GM21737 (cell line): ENCODE results near the gene LITAFD.

Source experiments
- ATAC-seq: cut with Tn5 transposase; IDR thresholded peaks from one replicate; pipeline ENCODE4 v1.9.1; 2021; ENCODE audit warnings: mild to moderate bottlenecking, moderate library complexity; ENCODE audit not compliant: unreplicated experiment

Gene LITAFD

DNA sequence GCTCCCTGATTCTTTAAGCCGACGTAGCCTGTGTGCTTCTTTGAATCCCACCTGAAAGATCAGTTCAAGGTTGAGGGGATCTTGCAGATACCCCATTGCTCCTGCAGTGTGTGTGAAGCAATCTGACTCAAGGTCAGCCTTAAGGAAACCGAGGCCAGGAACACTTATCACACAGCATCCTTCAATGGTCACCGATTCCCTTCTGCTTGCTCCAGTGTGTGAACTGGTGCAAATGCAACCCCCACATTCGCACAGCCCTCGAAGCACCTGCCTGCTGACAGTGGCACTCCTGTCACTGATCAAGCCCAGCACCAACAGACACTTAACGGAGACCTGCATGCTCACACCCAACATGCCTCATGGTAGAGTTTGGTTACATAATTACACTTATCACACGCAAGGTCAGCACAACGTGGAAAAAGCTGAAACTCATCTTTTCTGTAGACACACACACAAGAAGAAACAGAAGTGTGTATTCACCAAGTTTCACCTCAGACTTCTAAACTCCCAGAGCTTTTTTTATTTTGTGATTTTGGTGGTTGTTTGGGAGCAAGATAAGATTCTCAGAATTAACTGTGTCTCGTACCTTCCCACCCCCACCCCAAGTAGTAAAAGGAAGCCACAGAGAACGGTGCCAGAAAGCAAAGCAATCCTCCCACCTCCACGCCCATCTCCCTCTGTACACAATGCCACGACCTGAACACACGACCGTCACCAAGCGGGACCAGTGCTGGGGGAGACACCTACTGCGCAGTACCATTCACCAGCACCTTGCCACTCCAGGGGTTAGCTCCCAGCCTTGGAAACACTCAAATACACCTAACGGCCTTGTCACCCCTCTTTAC is 37.2 kb downstream of the LITAFD start:
- ATAC-seq: no peak

DNA sequence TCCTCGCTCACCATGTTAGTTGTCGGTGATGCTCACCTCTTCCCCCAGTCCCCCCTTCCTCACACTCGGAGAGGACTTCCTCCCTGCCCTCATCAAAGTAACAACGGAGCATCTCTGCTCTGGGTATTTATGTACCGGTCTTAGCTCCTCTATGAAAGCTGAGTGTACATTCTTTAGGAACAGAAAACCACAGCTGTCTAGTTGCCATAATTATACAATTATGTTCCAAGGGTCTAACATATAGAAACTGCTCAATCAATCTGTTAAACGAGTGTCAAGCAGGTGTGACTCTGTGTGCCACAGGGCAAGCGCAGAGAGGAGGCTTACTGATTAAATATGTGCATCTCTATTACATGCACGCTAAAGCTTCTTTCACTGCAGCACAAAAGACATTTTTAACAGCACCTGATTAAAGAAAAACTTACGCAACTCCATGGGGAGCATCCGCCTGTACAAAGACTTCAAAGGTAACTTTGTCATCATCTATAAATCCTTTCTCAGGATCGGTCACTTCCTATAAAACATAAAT is 37.8 kb downstream of the LITAFD start:
- ATAC-seq: no peak

- ATAC-seq: no peak
These were observed 38.6 kb downstream of the LITAFD start for GRCh38 chr16:8920645-8921346.

DNA sequence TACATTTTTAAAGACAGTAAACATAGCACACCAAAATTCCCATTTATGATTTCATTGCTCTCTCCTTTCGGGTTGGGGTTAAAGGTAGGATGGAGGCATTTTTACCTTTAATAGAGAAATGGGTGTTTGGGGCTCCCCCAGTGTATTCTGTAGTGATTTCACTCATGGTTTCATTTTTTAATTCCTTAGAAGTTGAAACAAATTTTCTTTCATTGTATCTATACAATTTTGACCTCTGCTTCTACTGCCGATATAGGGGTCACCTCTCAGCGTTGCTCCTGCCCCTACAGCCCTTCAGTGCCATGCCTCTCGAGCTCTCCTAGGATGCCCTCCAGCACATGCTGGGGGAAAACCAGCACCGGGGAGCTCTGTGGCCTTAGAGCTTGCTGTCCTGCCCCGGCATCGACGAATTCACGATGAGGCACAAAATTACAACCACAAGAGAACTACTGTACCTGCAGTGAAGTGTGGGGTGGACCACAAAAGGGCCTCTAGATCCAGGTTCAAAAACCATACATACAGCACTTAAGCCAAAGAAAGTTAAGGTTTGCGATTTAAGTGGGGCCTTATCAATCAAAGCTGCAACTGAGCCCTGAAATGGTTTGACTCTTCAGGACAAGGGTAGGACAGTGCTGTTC is 39.3 kb downstream of the LITAFD start:
- ATAC-seq: no peak

DNA sequence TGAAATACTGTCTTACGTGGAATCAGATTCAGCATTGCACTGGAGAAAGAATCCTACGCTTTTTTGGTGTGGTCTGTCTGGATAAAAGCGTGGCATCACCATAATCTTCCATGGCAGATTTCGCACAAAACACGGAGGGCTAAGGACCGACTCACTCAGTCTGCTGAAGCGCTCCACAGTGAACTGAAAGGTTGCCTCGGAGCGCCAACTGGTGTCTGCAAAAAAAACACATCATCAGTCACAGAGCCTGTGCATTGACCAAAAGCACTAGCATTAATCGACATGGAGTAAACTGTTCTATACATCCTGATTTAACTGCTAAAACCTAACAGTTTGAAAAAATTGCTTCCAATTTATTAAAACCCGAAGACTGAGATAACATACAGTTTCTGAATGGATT is 41.0 kb downstream of the LITAFD start:
- ATAC-seq: no peak

GRCh38 chr16:8924214-8924613 is 42.1 kb downstream of the LITAFD start:
- no peak for ATAC-seq

- ATAC-seq: no peak
These were observed 43.3 kb downstream of the LITAFD start for GRCh38 chr16:8925455-8925854.

GRCh38 chr16:8926827-8927226 is 44.7 kb downstream of the LITAFD start:
- ATAC-seq: no peak

DNA sequence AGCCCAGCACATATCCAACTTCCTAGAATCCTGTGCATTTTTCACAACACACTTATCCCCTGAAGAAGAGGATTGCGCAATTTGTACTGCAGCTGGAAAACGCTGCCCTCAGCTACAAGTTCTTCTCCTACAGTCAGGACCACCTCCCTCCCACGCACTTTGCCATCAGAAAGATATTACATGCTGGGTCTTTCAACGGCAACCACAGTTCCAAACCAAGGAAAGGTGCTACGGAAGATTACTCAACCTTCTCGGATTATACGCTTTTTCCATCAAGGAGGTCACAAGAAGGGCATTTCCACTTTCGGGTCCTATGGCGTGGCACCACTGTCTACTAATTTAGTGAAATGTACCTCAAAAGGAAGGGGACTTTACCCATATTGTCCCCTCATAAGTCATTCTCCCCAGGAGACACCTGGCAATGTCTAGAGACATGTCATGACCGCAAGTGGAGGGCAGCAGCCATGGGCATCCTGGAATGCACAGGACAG is 46.4 kb downstream of the LITAFD start:
- ATAC-seq: no peak

DNA sequence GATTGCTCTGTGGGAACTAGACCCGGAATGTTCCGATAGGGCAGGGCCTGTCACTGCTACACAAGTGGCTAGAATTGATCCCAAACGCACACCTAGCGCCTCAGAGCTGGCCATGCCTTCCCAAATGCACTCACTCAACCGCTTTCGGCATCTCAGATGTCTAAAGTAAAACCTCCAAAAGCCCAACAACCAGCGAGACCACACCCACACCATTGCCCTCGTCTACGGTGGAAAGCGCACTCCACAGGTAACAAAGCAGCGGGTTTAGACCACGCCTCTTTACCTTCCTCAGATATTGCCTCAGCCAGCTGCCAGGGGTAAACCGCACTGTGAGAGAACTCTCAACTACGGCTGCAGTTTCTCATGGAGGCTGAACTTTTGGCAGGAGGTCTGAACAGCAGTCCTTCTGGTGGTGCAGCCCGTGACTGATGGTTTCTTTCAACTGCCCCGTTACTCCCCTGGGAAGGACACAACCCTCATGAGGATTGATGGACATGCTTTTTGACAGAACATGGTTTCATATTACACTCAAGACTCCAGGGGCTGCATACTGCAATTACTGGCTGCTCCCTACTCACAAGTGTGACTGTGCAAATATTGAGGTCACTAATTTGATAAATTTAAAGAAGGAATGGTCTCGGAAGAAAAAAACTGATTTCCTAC is 47.1 kb downstream of the LITAFD start:
- no peak for ATAC-seq

DNA sequence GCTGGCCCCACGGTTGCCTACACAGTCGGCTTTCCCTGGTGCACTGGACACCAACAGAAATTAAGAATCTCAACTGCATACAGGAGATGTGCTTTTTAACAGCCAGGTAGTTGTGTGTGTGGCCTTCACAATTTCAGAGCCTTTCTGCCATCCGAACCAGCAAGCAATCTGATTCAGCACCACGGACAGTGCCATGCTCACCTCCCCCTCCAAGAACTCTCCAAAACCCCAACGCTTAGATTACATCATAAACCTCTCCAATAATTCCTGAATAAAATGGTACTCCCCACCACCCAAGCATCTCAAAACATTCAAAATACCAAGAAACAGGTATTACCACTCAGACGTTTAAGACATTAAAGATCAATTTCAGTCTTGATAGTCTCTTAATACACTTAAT is 49.7 kb downstream of the LITAFD start:
- ATAC-seq: no peak

DNA sequence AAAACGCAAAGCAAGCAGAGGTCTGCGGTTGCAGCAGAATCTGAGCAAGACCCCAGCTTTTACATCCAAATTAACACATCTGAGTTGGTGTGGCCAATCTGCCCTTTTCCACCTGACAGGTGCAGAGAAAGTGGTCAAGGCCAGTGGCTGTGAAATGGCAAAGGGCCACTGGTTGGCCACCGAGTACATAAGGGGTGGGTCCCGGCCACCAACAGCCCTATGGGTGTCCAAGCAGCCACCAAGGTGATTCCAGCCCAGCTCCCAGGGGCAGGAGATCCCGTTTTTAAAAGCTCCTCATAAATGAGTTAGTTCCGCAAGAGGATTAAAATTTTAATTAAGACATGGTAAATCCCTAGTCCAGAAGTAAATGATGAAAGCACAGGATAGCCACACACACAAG is 52.5 kb downstream of the LITAFD start:
- no peak for ATAC-seq
